Measurements from ENCODE around the gene KRTAP10-12. TPM values are rescaled to one million over a fixed set of nuclear protein-coding genes. Genes with fewer than 3 reads are reported as not detected.

KRTAP10-12 gene
- total and polyA plus RNA-seq, 2 of the 4 experiments (the other 2 are of a cell fraction) = not detected

DNA sequence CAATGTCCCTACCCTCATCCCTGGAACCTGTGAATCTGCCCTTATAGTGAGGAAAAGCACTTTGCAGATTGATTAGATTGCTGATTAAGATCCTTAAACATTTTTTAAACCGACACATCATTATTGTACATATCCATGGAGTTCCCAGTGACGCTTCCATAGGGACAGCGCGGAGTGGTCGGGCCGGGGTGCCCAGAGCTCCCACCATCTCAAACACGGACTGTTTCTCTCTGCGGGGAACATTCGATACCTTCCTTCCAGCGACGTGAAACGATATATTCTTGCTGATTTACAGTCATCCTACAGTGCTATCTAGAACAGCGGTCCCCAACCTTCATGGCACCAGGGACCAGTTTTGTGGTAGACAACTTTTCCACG is 4.0 kb downstream of the KRTAP10-12 start:
- in situ Hi-C loops (cut with MboI; ENCODE audit: low sequenced_read_pairs) = no loop called here
- ChIA-PET POLR2A (ENCODE audit: unreplicated experiment) (no interaction called here), CTCF (interaction anchor here (0.6 kb wide), 1 partner anchor 9 kb away, joined by 5 read pairs; no protein-coding TSS in a partner anchor)
- no peak for TF ChIP-seq BHLHE40 (IDR thresholded peaks at IDR 0.05; ENCODE audit: low read depth, low read length)
- no peak for TF ChIP-seq RFX5 (IDR thresholded peaks at IDR 0.05; ENCODE audit: low read depth, low read length)
- no peak for TF ChIP-seq FOS (IDR thresholded peaks at IDR 0.05; ENCODE audit: low read depth, low read length)
- TF ChIP-seq MXI1 (IDR thresholded peaks at IDR 0.05; ENCODE audit: borderline replicate concordance, low read depth, low read length) = no peak
- no peak for TF ChIP-seq SMC3 (IDR thresholded peaks at IDR 0.05; ENCODE audit: low read depth, low read length)
- no peak for TF ChIP-seq POLR2A (IDR thresholded peaks at IDR 0.05; ENCODE audit: low read depth, low read length)
- TF ChIP-seq MAZ (IDR thresholded peaks at IDR 0.05; ENCODE audit: borderline replicate concordance, low read depth, low read length) = no peak
- H4K20me1 ChIP-seq (ENCODE audit: insufficient read depth, low read length) = no peaks in the 10 kb centered on the region
- no peaks in the 10 kb centered on the region for H3K9me1 ChIP-seq (ENCODE audit: insufficient read depth, low read length)
- no peak overlapping the region for H4K91ac ChIP-seq (ENCODE audit: insufficient read depth, low read depth, low read length)
- no peak overlapping the region for H2AFZ ChIP-seq (replicated peaks; ENCODE audit: low read length, poor library complexity)
- H3K27ac ChIP-seq (ENCODE audit: insufficient read depth, low read length) = no peak overlapping the region
- H3K27me3 ChIP-seq (ENCODE audit: control insufficient read depth, insufficient read depth, low read length) = peaks cover 70% of the 10 kb centered on the region
- peaks cover 1% of the 10 kb centered on the region; the same call in 1 of the 2 replicates for H3K9me3 ChIP-seq (ENCODE audit: control insufficient read depth, insufficient read depth, low read length)
- H3K14ac ChIP-seq (replicated peaks; ENCODE audit: low read depth, low read length) = no peak overlapping the region
- H3K9ac ChIP-seq (ENCODE audit: low read depth, low read length) = no peak overlapping the region
- no peak overlapping the region for H2AK5ac ChIP-seq (ENCODE audit: low read depth, low read length)
- H3K23ac ChIP-seq (ENCODE audit: low read depth, low read length) = no peak overlapping the region
- dilution Hi-C loops (cut with HindIII; ENCODE audit: low sequenced_read_pairs, unreplicated experiment) = no loop called here
- BruUV-seq (replicated peaks) = no TSS peak
- no peak overlapping the region for H2AK9ac ChIP-seq (replicated peaks; ENCODE audit: low read depth, low read length, poor library complexity)
- H3K79me1 ChIP-seq (ENCODE audit: low read depth in 1 of 2, low read length in 2 of 2) = no peaks in the 10 kb centered on the region
- no peak overlapping the region for H4K5ac ChIP-seq (ENCODE audit: low read depth, low read length)
- no peak overlapping the region for H4K8ac ChIP-seq (ENCODE audit: low read depth in 2 of 2, low read length in 2 of 2)
- no peak overlapping the region for H3K4ac ChIP-seq (ENCODE audit: low read depth, low read length)
- no peak overlapping the region for H2BK20ac ChIP-seq (ENCODE audit: low read depth, low read length)
- 82% methylated on average over 6 of the region's 14 CpGs; no CpG with 5 or more reads in 1 of the 2 experiments for WGBS, 2 experiments (ENCODE audit: extremely low coverage in 2 of 2, insufficient read length in 1 of 2)
- DNase-seq = no peak
- H2BK15ac ChIP-seq (ENCODE audit: low read depth, low read length) = no peak overlapping the region
- ATAC-seq (ENCODE audit: low read depth) = no peak
- intact Hi-C loops (cut with micrococcal nuclease) = no loop called here
- no peak overlapping the region for H3K4me2 ChIP-seq (ENCODE audit: low read depth, low read length)
- H3K36me3 ChIP-seq (ENCODE audit: control insufficient read depth, insufficient read depth, low read length) = no peaks in the 10 kb centered on the region
- no peak overlapping the region for H3K18ac ChIP-seq (ENCODE audit: low read depth, low read length)
- H3K4me3 ChIP-seq (ENCODE audit: insufficient read depth, low read depth, low read length) = no peak overlapping the region
- no peak overlapping the region for H3K56ac ChIP-seq (ENCODE audit: extremely low read depth, insufficient read depth, low read length)
- H2BK120ac ChIP-seq (ENCODE audit: low read depth, low read length) = no peak overlapping the region
- no peaks in the 10 kb centered on the region for H3K4me1 ChIP-seq (ENCODE audit: control insufficient read depth, insufficient read depth, low read length)
- no peak overlapping the region for H2BK5ac ChIP-seq (ENCODE audit: low read depth, low read length, poor library complexity, severe bottlenecking)
